ENCODE measurements around the gene TNFAIP8L2.

GRCh38 chr1:151199873-151200581, 43.6 kb downstream of the TNFAIP8L2 start:
- TF ChIP-seq POLR2A (IDR thresholded peaks at IDR 0.05; ENCODE audit: low read length) (no peak), GATA1 (IDR thresholded peaks at IDR 0.05; ENCODE audit: low read depth, low read length) (no peak)

Data from erythroblast (primary cell).